HuH-7.5 (cell line): ENCODE measurements around the gene NPLOC4.
"Not testable (repeated sequence)": the region's sequence is repeated elsewhere in the genome, so short reads cannot be mapped to it uniquely, and the experiment has no call there.

Source experiments
- DNase-seq: peaks from one replicate; pipeline ENCODE4 v3.0.0; 2011; ENCODE audit warnings: low spot score

NPLOC4 gene

GRCh38 chr17:81532490-81533287 lies 104.2 kb downstream of the NPLOC4 start:
- DNase-seq: no peak

GRCh38 chr17:81531998-81532404 lies 104.9 kb downstream of the NPLOC4 start:
- DNase-seq: not testable (repeated sequence)

- DNase-seq: not testable (repeated sequence)
Measured at GRCh38 chr17:81531013-81531412, 105.9 kb downstream of the NPLOC4 start.

- no peak for DNase-seq
Measured at GRCh38 chr17:81529437-81529803, 107.5 kb downstream of the NPLOC4 start.

- no peak for DNase-seq
Measured at GRCh38 chr17:81528651-81529436, 108.1 kb downstream of the NPLOC4 start.

GRCh38 chr17:81528384-81528650 lies 108.6 kb downstream of the NPLOC4 start:
- DNase-seq: no peak

- no peak for DNase-seq
Measured at GRCh38 chr17:81527591-81528383, 109.1 kb downstream of the NPLOC4 start, which contains the start of gene FSCN2. FSCN2 (plus strand) TSS chr17:81528377; CDS start chr17:81528532, 155 bp downstream.

GRCh38 chr17:81526662-81527571 lies 110.0 kb downstream of the NPLOC4 start:
- DNase-seq: no peak

- no peak for DNase-seq
Measured at GRCh38 chr17:81524865-81525159, 112.1 kb downstream of the NPLOC4 start.

- DNase-seq: no peak
Measured at GRCh38 chr17:81524039-81524864, 112.7 kb downstream of the NPLOC4 start.

GRCh38 chr17:81523402-81524038 lies 113.4 kb downstream of the NPLOC4 start:
- DNase-seq: no peak

GRCh38 chr17:81522491-81523401 lies 114.2 kb downstream of the NPLOC4 start:
- DNase-seq: no peak

GRCh38 chr17:81520021-81520901 lies 116.7 kb downstream of the NPLOC4 start:
- DNase-seq: no peak

- DNase-seq: peak; percentile 81
Measured at GRCh38 chr17:81519284-81520020, 117.5 kb downstream of the NPLOC4 start.

- DNase-seq: no peak
Measured at GRCh38 chr17:81518785-81519283, 118.1 kb downstream of the NPLOC4 start.

GRCh38 chr17:81518113-81518784 lies 118.7 kb downstream of the NPLOC4 start:
- DNase-seq: no peak
